SK-N-SH (cell line): ENCODE data around the gene MIDN.

ENCODE experiments used
- ELF1 ChIP-seq: IDR thresholded peaks from 2 replicates; pipeline ENCODE4 v1.4.0; 2012
- EZH2phosphoT487 ChIP-seq: fragments of 200-600 bp; sonication (generic); IDR thresholded peaks from 2 replicates; pipeline ENCODE4 v1.6.1; 2017; ENCODE audit warnings: low read depth, mixed run types, mild to moderate bottlenecking, antibody characterized with exemption, moderate library complexity, borderline replicate concordance

GRCh38 chr19:1243768-1244692 lies 4.4 kb upstream of the MIDN start:
- TF ChIP-seq ELF1 (no peak), EZH2phosphoT487 (no peak)
